ENCODE measurements around the gene LRFN5.

LRFN5 gene

GRCh38 chr14:41839661-41840060 is 233.0 kb downstream of the LRFN5 start:
- H3K27me3 ChIP-seq (ENCODE audit: insufficient read depth, low read length, poor library complexity) = no peaks in the 10 kb centered on the region
- no peak overlapping the region for H3K4me2 ChIP-seq (ENCODE audit: insufficient read depth, low read length)
- no peak for DNase-seq
- H4K20me1 ChIP-seq (ENCODE audit: insufficient read depth, low read length) = no peaks in the 10 kb centered on the region
- no peaks in the 10 kb centered on the region for H3K79me2 ChIP-seq (ENCODE audit: insufficient read depth, low read length)
- no peak overlapping the region for H3K4me3 ChIP-seq (ENCODE audit: low read depth in 1 of 2, low read length in 2 of 2)
- H3K4me1 ChIP-seq (ENCODE audit: insufficient read depth, low read length) = no peaks in the 10 kb centered on the region
- H3K36me3 ChIP-seq (ENCODE audit: insufficient read depth, low read length) = no peaks in the 10 kb centered on the region
- H3K27ac ChIP-seq (ENCODE audit: low read length) = no peak overlapping the region
- ATAC-seq (ENCODE audit: insufficient read depth, low read depth) = no peak
- H3K9ac ChIP-seq (ENCODE audit: low read depth, low read length) = no peak overlapping the region
- H2AFZ ChIP-seq (ENCODE audit: low read depth, low read length) = no peak overlapping the region
- H3K9me3 ChIP-seq (ENCODE audit: insufficient read depth, low read length, severe bottlenecking) = no peaks in the 10 kb centered on the region
- TF ChIP-seq CTCF (IDR thresholded peaks at IDR 0.05; ENCODE audit: borderline replicate concordance, extremely low read depth, low read length, poor library complexity, severe bottlenecking) = no peak
- TF ChIP-seq EZH2 (IDR thresholded peaks at IDR 0.05; ENCODE audit: borderline replicate concordance, low read depth, low read length, severe bottlenecking) = no peak

- H3K27ac ChIP-seq (ENCODE audit: low read length) = no peak overlapping the region
- no peak overlapping the region for H3K4me3 ChIP-seq (ENCODE audit: low read depth in 1 of 2, low read length in 2 of 2)
- ATAC-seq (ENCODE audit: insufficient read depth, low read depth) (no peak), DNase-seq (no peak)
- no peaks in the 10 kb centered on the region for H3K4me1 ChIP-seq (ENCODE audit: insufficient read depth, low read length)
- H3K9ac ChIP-seq (ENCODE audit: low read depth, low read length) = no peak overlapping the region
- H3K79me2 ChIP-seq (ENCODE audit: insufficient read depth, low read length) = no peaks in the 10 kb centered on the region
- H2AFZ ChIP-seq (ENCODE audit: low read depth, low read length) = no peak overlapping the region
- H3K27me3 ChIP-seq (ENCODE audit: insufficient read depth, low read length, poor library complexity) = no peaks in the 10 kb centered on the region
- no peak overlapping the region for H3K4me2 ChIP-seq (ENCODE audit: insufficient read depth, low read length)
- H4K20me1 ChIP-seq (ENCODE audit: insufficient read depth, low read length) = no peaks in the 10 kb centered on the region
- no peaks in the 10 kb centered on the region for H3K36me3 ChIP-seq (ENCODE audit: insufficient read depth, low read length)
- TF ChIP-seq CTCF (IDR thresholded peaks at IDR 0.05; ENCODE audit: borderline replicate concordance, extremely low read depth, low read length, poor library complexity, severe bottlenecking) = no peak
- no peak for TF ChIP-seq EZH2 (IDR thresholded peaks at IDR 0.05; ENCODE audit: borderline replicate concordance, low read depth, low read length, severe bottlenecking)
- H3K9me3 ChIP-seq (ENCODE audit: insufficient read depth, low read length, severe bottlenecking) = no peaks in the 10 kb centered on the region
Measured at GRCh38 chr14:41859336-41859735, 252.7 kb downstream of the LRFN5 start.

- Histone ChIP-seq H3K27me3 (ENCODE audit: insufficient read depth, low read length, poor library complexity) (no peaks in the 10 kb centered on the region), H3K4me3 (ENCODE audit: low read depth in 1 of 2, low read length in 2 of 2) (no peak overlapping the region), H3K79me2 (ENCODE audit: insufficient read depth, low read length) (no peaks in the 10 kb centered on the region), H3K9ac (ENCODE audit: low read depth, low read length) (no peak overlapping the region), H4K20me1 (ENCODE audit: insufficient read depth, low read length) (no peaks in the 10 kb centered on the region), H3K4me1 (ENCODE audit: insufficient read depth, low read length) (no peaks in the 10 kb centered on the region), H3K4me2 (ENCODE audit: insufficient read depth, low read length) (no peak overlapping the region), H3K9me3 (ENCODE audit: insufficient read depth, low read length, severe bottlenecking) (no peaks in the 10 kb centered on the region), H3K36me3 (ENCODE audit: insufficient read depth, low read length) (no peaks in the 10 kb centered on the region), H2AFZ (ENCODE audit: low read depth, low read length) (no peak overlapping the region), H3K27ac (ENCODE audit: low read length) (no peak overlapping the region)
- DNase-seq (no peak), ATAC-seq (ENCODE audit: insufficient read depth, low read depth) (no peak)
- TF ChIP-seq CTCF (IDR thresholded peaks at IDR 0.05; ENCODE audit: borderline replicate concordance, extremely low read depth, low read length, poor library complexity, severe bottlenecking) (no peak), EZH2 (IDR thresholded peaks at IDR 0.05; ENCODE audit: borderline replicate concordance, low read depth, low read length, severe bottlenecking) (no peak)
Measured at GRCh38 chr14:41860586-41860985, 253.9 kb downstream of the LRFN5 start.

- Histone ChIP-seq H3K27ac (ENCODE audit: low read length) (no peak overlapping the region), H3K27me3 (ENCODE audit: insufficient read depth, low read length, poor library complexity) (no peaks in the 10 kb centered on the region), H4K20me1 (ENCODE audit: insufficient read depth, low read length) (no peaks in the 10 kb centered on the region), H3K9me3 (ENCODE audit: insufficient read depth, low read length, severe bottlenecking) (no peaks in the 10 kb centered on the region), H3K4me2 (ENCODE audit: insufficient read depth, low read length) (no peak overlapping the region), H3K4me1 (ENCODE audit: insufficient read depth, low read length) (no peaks in the 10 kb centered on the region), H3K36me3 (ENCODE audit: insufficient read depth, low read length) (no peaks in the 10 kb centered on the region), H3K9ac (ENCODE audit: low read depth, low read length) (no peak overlapping the region), H3K4me3 (ENCODE audit: low read depth in 1 of 2, low read length in 2 of 2) (no peak overlapping the region), H2AFZ (ENCODE audit: low read depth, low read length) (no peak overlapping the region), H3K79me2 (ENCODE audit: insufficient read depth, low read length) (no peaks in the 10 kb centered on the region)
- DNase-seq (no peak), ATAC-seq (ENCODE audit: insufficient read depth, low read depth) (no peak)
- TF ChIP-seq CTCF (IDR thresholded peaks at IDR 0.05; ENCODE audit: borderline replicate concordance, extremely low read depth, low read length, poor library complexity, severe bottlenecking) (no peak), EZH2 (IDR thresholded peaks at IDR 0.05; ENCODE audit: borderline replicate concordance, low read depth, low read length, severe bottlenecking) (no peak)
Measured at GRCh38 chr14:41865894-41866293, 259.2 kb downstream of the LRFN5 start.

Measured in DND-41 (cell line).